Liver (tissue), 9 donors: ENCODE data around the gene RNF220. TPM values are rescaled to one million over a fixed set of nuclear protein-coding genes. Genes with fewer than 3 reads are reported as not detected.
"Not testable (repeated sequence)": the region's sequence is repeated elsewhere in the genome, so short reads cannot be mapped to it uniquely, and the experiment has no call there.

Source experiments
- DNase-seq: peaks from one replicate; pipeline ENCODE4 v3.0.0-alpha.2; 2017; ENCODE audit warnings: low spot score
- H3K27ac ChIP-seq, 2 donors: one replicate each; pipeline ENCODE4 v1.7.0; 2013; ENCODE audit warnings: inconsistent platforms in 2 of 2, low read length in 2 of 2, control low read depth in 1 of 2, low read depth in 1 of 2, mild to moderate bottlenecking in 1 of 2
- H3K27me3 ChIP-seq, 4 donors: one replicate each; pipeline versions ENCODE4 v1.6.1 to v1.7.0; 2013; ENCODE audit warnings: low read length in 3 of 4, inconsistent platforms in 1 of 4, mild to moderate bottlenecking in 1 of 4, moderate library complexity in 1 of 4; ENCODE audit not compliant: control insufficient read depth in 4 of 4, insufficient read depth in 4 of 4
- H3K36me3 ChIP-seq, 4 donors: one replicate each; pipeline versions ENCODE4 v1.6.1 to v1.7.0; 2013; ENCODE audit warnings: low read length in 3 of 4, mild to moderate bottlenecking in 3 of 4, low read depth in 1 of 4, moderate library complexity in 1 of 4; ENCODE audit not compliant: control insufficient read depth in 4 of 4, insufficient read depth in 3 of 4
- H3K4me1 ChIP-seq, 4 donors: one replicate each; pipeline versions ENCODE4 v1.6.1 to v1.7.0; 2013; ENCODE audit warnings: low read length in 3 of 4, mild to moderate bottlenecking in 3 of 4, moderate library complexity in 1 of 4; ENCODE audit not compliant: control insufficient read depth in 4 of 4, insufficient read depth in 4 of 4
- H3K4me3 ChIP-seq, 3 donors: one replicate each; pipeline versions ENCODE4 v1.6.1 to v1.7.0; 2013; ENCODE audit warnings: low read length in 3 of 3, control low read depth in 1 of 3, low read depth in 1 of 3, mild to moderate bottlenecking in 1 of 3
- H3K9ac ChIP-seq, 2 donors: one replicate each; pipeline ENCODE4 v1.7.0; 2013; ENCODE audit warnings: low read length in 2 of 2, mild to moderate bottlenecking in 2 of 2, moderate library complexity in 2 of 2, control low read depth in 1 of 2, low read depth in 1 of 2
- H3K9me3 ChIP-seq, 4 donors: one replicate each; pipeline versions ENCODE4 v1.6.1 to v1.7.0; 2013; ENCODE audit warnings: low read length in 3 of 4; ENCODE audit not compliant: control insufficient read depth in 4 of 4
- EGR1 ChIP-seq, 2 donors: IDR thresholded peaks; 2 replicates each; pipeline ENCODE4 v1.6.1; 2016 to 2018; ENCODE audit warnings: antibody characterized with exemption in 2 of 2, low read depth in 2 of 2
- FOXA1 ChIP-seq: IDR thresholded peaks from 2 replicates; pipeline ENCODE4 v1.6.1; 2016; ENCODE audit warnings: antibody characterized with exemption
- FOXA2 ChIP-seq: IDR thresholded peaks from 2 replicates; pipeline ENCODE4 v1.6.1; 2016; ENCODE audit warnings: antibody characterized with exemption
- GABPA ChIP-seq, 2 donors: IDR thresholded peaks in 1 of 2; conservative IDR thresholded peaks in 1 of 2; 2 replicates each; pipeline ENCODE4 v1.6.1; 2016; ENCODE audit warnings: antibody characterized with exemption in 2 of 2, mild to moderate bottlenecking in 1 of 2, moderate library complexity in 1 of 2
- HNF4A ChIP-seq, 2 donors: conservative IDR thresholded peaks; 2 replicates each; pipeline ENCODE4 v1.6.1; 2016; ENCODE audit warnings: antibody characterized with exemption in 2 of 2, mild to moderate bottlenecking in 2 of 2
- HNF4G ChIP-seq: IDR thresholded peaks from 2 replicates; pipeline ENCODE4 v1.6.1; 2016; ENCODE audit warnings: antibody characterized with exemption
- JUND ChIP-seq, 2 donors: IDR thresholded peaks; 2 replicates each; pipeline ENCODE4 v1.6.1; 2016; ENCODE audit warnings: antibody characterized with exemption in 2 of 2
- NR2F2 ChIP-seq: IDR thresholded peaks from 2 replicates; pipeline ENCODE4 v1.6.1; 2016; ENCODE audit warnings: antibody characterized with exemption
- RAD21 ChIP-seq, 2 donors: IDR thresholded peaks; 2 replicates each; pipeline ENCODE4 v1.6.1; 2016; ENCODE audit warnings: antibody characterized with exemption in 2 of 2, mild to moderate bottlenecking in 2 of 2
- RXRA ChIP-seq, 2 donors: IDR thresholded peaks; 2 replicates each; pipeline ENCODE4 v1.6.1; 2017 to 2018; ENCODE audit warnings: antibody characterized with exemption in 2 of 2, mild to moderate bottlenecking in 1 of 2
- SP1 ChIP-seq: IDR thresholded peaks from 2 replicates; pipeline ENCODE4 v1.6.1; 2018; ENCODE audit warnings: antibody characterized with exemption, mild to moderate bottlenecking
- TAF1 ChIP-seq: conservative IDR thresholded peaks from 2 replicates; pipeline ENCODE4 v1.6.1; 2016; ENCODE audit warnings: antibody characterized with exemption, mild to moderate bottlenecking
- YY1 ChIP-seq: IDR thresholded peaks from 2 replicates; pipeline ENCODE4 v1.6.1; 2016; ENCODE audit warnings: antibody characterized with exemption, mild to moderate bottlenecking
- WGBS: extraction: QIAGEN DNeasy Blood & Tissue Kit; methylation state at CpG from one replicate; pipeline ENCODE4 v1.1.7; 2013; 5-methylcytosine and 5-hydroxymethylcytosine counted together
- polyA plus RNA-seq, 2 donors: library from polyadenylated mRNA; stranded (reverse) in 1 of 2; unstranded in 1 of 2; fragments of 200-250 nt in 1 of 2; fragments of >200 nt in 1 of 2; fragmentation: Nextera tagmentation in 1 of 2; extraction: Ambion mirVana in 1 of 2; gene quantifications; one replicate each; pipeline versions ENCODE4 v1.2.1 to v1.2.3, GENCODE V29; 2013 to 2015
- total RNA-seq, 2 donors: library from RNA; depleted of rRNA; stranded (reverse); fragments of >200 nt; gene quantifications; one replicate each; pipeline ENCODE4 v1.2.3, GENCODE V29; 2014
- TF ChIP-seq, protein P1 (sequence below): IDR thresholded peaks from 2 replicates; pipeline ENCODE4 v1.6.1; 2016; ENCODE audit warnings: antibody characterized with exemption
- TF ChIP-seq, protein P2 (sequence below): fragments of 150-350 bp; IDR thresholded peaks from 2 replicates; pipeline ENCODE4 v1.5.1; 2017; ENCODE audit warnings: improper control_type of control experiment, low read depth, low read length; ENCODE audit not compliant: missing input control
- TF ChIP-seq, protein P3 (sequence below): IDR thresholded peaks from 2 replicates; pipeline ENCODE4 v1.6.1; 2016; ENCODE audit warnings: antibody characterized with exemption
- donor health status: healthy.
- donor health status: healthy.
- donor health status: healthy.
- donor health status: healthy.
- donor health status: healthy.

Gene RNF220
- total and polyA plus RNA-seq, 4 donors = 18.2 to 35.8 (median 26.1) TPM

DNA sequence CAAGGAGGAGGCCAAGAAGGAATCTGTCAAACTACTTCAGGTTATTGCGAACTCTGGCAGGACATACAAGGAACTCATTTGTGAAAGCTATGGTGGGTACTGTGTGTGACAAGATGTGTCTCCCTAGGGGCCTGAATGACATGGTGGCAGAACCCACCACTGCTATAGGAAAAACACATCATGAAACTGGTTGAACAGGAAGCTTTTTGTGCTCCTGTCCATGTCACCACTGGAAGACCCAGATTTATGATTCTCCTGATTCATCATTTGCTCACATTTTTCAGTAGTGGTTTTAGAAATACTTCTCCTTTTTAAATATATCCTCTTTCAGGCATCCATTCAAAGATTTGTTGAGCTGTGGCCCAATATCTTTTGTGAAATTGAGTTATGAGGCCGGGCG, 293.1 kb downstream of the RNF220 start:
- Histone ChIP-seq H3K4me3 (no peak overlapping the region), H3K4me1 (peaks cover 2 to 5% (median 4%) of the 10 kb centered on the region in 4 donors), H3K36me3 (no peaks in the 10 kb centered on the region), H3K27ac (no peak overlapping the region), H3K27me3 (no peaks in the 10 kb centered on the region), H3K9ac (no peak overlapping the region), H3K9me3 (no peaks in the 10 kb centered on the region)
- DNase-seq = no peak
- TF ChIP-seq, protein P1, sequence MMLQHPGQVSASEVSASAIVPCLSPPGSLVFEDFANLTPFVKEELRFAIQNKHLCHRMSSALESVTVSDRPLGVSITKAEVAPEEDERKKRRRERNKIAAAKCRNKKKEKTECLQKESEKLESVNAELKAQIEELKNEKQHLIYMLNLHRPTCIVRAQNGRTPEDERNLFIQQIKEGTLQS = no peak
- TF ChIP-seq, protein P2, sequence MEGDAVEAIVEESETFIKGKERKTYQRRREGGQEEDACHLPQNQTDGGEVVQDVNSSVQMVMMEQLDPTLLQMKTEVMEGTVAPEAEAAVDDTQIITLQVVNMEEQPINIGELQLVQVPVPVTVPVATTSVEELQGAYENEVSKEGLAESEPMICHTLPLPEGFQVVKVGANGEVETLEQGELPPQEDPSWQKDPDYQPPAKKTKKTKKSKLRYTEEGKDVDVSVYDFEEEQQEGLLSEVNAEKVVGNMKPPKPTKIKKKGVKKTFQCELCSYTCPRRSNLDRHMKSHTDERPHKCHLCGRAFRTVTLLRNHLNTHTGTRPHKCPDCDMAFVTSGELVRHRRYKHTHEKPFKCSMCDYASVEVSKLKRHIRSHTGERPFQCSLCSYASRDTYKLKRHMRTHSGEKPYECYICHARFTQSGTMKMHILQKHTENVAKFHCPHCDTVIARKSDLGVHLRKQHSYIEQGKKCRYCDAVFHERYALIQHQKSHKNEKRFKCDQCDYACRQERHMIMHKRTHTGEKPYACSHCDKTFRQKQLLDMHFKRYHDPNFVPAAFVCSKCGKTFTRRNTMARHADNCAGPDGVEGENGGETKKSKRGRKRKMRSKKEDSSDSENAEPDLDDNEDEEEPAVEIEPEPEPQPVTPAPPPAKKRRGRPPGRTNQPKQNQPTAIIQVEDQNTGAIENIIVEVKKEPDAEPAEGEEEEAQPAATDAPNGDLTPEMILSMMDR = no peak
- no peak for TF ChIP-seq TAF1
- no peak for TF ChIP-seq SP1
- TF ChIP-seq NR2F2 = no peak
- no peak for TF ChIP-seq HNF4G
- no peak for TF ChIP-seq EGR1 (IDR thresholded peaks at IDR 0.05; ENCODE audit: low read depth in 2 of 2)
- no peak for TF ChIP-seq YY1
- TF ChIP-seq, protein P3, sequence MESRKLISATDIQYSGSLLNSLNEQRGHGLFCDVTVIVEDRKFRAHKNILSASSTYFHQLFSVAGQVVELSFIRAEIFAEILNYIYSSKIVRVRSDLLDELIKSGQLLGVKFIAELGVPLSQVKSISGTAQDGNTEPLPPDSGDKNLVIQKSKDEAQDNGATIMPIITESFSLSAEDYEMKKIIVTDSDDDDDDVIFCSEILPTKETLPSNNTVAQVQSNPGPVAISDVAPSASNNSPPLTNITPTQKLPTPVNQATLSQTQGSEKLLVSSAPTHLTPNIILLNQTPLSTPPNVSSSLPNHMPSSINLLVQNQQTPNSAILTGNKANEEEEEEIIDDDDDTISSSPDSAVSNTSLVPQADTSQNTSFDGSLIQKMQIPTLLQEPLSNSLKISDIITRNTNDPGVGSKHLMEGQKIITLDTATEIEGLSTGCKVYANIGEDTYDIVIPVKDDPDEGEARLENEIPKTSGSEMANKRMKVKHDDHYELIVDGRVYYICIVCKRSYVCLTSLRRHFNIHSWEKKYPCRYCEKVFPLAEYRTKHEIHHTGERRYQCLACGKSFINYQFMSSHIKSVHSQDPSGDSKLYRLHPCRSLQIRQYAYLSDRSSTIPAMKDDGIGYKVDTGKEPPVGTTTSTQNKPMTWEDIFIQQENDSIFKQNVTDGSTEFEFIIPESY = no peak
- no peak for TF ChIP-seq JUND (IDR thresholded peaks at IDR 0.05)
- no peak for TF ChIP-seq GABPA (IDR thresholded peaks at IDR 0.05 in 1 of 2, conservative IDR thresholded peaks at IDR 0.05 in 1 of 2)
- no peak for TF ChIP-seq RXRA (IDR thresholded peaks at IDR 0.05)
- TF ChIP-seq HNF4A (conservative IDR thresholded peaks at IDR 0.05) = no peak
- 97% methylated on average over 3 of the region's 3 CpGs for WGBS

DNA sequence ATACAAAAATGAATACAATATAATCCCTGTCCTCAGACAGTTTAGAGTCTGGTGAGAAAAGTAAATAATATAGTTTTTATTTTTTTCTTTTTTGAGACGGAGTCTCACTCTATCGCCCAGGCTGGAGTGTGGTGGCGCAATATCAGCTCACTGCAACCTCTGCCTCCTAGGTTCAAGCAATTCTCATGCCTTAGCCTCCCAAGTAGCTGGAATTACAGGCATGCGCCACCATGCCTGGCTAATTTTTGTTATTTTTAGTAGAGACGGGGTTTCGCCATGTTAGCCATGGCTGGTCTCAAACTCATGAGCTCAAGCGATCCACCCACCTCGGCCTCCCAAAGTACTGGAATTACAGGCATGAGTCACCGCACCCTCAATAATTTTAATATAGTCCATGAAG, 294.3 kb downstream of the RNF220 start:
- H3K36me3 ChIP-seq, H3K4me1 ChIP-seq, H3K27ac ChIP-seq, H3K27me3 ChIP-seq, H3K9me3 ChIP-seq, H3K9ac ChIP-seq, DNase-seq, H3K4me3 ChIP-seq: not testable (repeated sequence)
- WGBS = 90% methylated on average over 9 of the region's 9 CpGs

DNA sequence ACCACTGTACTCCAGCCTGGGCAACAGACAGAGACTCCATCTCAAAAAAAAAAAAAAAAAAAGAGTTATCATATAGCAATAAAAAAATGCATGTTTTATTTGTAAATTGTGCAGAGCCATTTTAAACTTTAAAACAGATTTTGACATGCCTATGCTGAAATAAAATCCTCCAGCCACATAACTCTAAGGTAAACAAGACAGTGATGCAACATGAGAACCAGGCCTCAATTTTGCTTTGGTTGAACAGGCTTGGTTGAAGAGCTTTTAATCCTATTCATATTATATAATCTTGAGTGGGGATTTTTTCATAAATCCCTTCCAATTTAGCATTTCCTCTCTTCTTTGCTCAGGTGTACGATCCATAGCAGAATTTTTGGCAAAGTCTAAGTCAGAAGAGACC, 295.5 kb downstream of the RNF220 start:
- H3K9ac ChIP-seq = no peak overlapping the region
- peaks cover 2 to 5% (median 4%) of the 10 kb centered on the region in 4 donors for H3K4me1 ChIP-seq
- no peak overlapping the region for H3K27ac ChIP-seq
- DNase-seq = no peak
- no peak for TF ChIP-seq TAF1
- TF ChIP-seq SP1 = peak; percentile 9
- TF ChIP-seq, protein P2 = no peak
- TF ChIP-seq GABPA (IDR thresholded peaks at IDR 0.05 in 1 of 2, conservative IDR thresholded peaks at IDR 0.05 in 1 of 2) = no peak
- no peak for TF ChIP-seq NR2F2
- no peak for TF ChIP-seq HNF4G
- peak; percentile 85 for TF ChIP-seq FOXA2
- peak; percentile 70 for TF ChIP-seq FOXA1
- TF ChIP-seq JUND (IDR thresholded peaks at IDR 0.05) = no peak
- TF ChIP-seq EGR1 (IDR thresholded peaks at IDR 0.05; ENCODE audit: low read depth in 2 of 2) = no peak
- TF ChIP-seq HNF4A (conservative IDR thresholded peaks at IDR 0.05) = no peak
- no peak for TF ChIP-seq YY1
- TF ChIP-seq RXRA (IDR thresholded peaks at IDR 0.05) = no peak
- peak in 1 of 2 donors; percentile 15 for TF ChIP-seq RAD21 (IDR thresholded peaks at IDR 0.05)
- TF ChIP-seq, protein P1 = peak; percentile 78
- no peaks in the 10 kb centered on the region for H3K9me3 ChIP-seq
- H3K36me3 ChIP-seq = no peaks in the 10 kb centered on the region
- no peak overlapping the region for H3K4me3 ChIP-seq
- 89% methylated on average over 1 of the region's 1 CpG for WGBS
- H3K27me3 ChIP-seq = no peaks in the 10 kb centered on the region
